ENCODE measurements around the gene ADAT3. TPM values are rescaled to one million over a fixed set of nuclear protein-coding genes. Genes with fewer than 3 reads are reported as not detected.
A peak's percentile ranks its signal among the peaks of the same experiment; 100 is the strongest.

The ADAT3 gene
- total RNA-seq, result 2.4 and 3.1 TPM in 2 replicates

GRCh38 chr19:1905110-1905862, at the start of gene ADAT3, which contains the start of gene SCAMP4:
Gene ADAT3 (plus strand): TSS chr19:1905399. CDS start chr19:1912048, 6,649 bp downstream.
Gene SCAMP4 (plus strand): TSS chr19:1905399. CDS start chr19:1915020, 9,621 bp downstream.
- peak; percentile 95 for DNase-seq (ENCODE audit: low read depth, low spot score)

- no peak for DNase-seq (ENCODE audit: low read depth, low spot score)
These were observed 49.4 kb upstream of the ADAT3 start for GRCh38 chr19:1855828-1856255.

GRCh38 chr19:1856345-1856697, 48.9 kb upstream of the ADAT3 start:
- DNase-seq (ENCODE audit: low read depth, low spot score), result no peak

GRCh38 chr19:1856698-1857603, 48.2 kb upstream of the ADAT3 start:
- no peak for DNase-seq (ENCODE audit: low read depth, low spot score)

- DNase-seq (ENCODE audit: low read depth, low spot score), result no peak
These were observed 47.4 kb upstream of the ADAT3 start for GRCh38 chr19:1857648-1858326.

- DNase-seq (ENCODE audit: low read depth, low spot score), result no peak
These were observed 46.7 kb upstream of the ADAT3 start for GRCh38 chr19:1858412-1859081.

GRCh38 chr19:1859331-1859781, 45.8 kb upstream of the ADAT3 start:
- DNase-seq (ENCODE audit: low read depth, low spot score), result no peak

GRCh38 chr19:1860042-1860775, 45.0 kb upstream of the ADAT3 start:
- DNase-seq (ENCODE audit: low read depth, low spot score), result no peak

GRCh38 chr19:1860821-1861598, 44.2 kb upstream of the ADAT3 start:
- no peak for DNase-seq (ENCODE audit: low read depth, low spot score)

GRCh38 chr19:1861599-1862031, 43.6 kb upstream of the ADAT3 start:
- no peak for DNase-seq (ENCODE audit: low read depth, low spot score)

- no peak for DNase-seq (ENCODE audit: low read depth, low spot score)
These were observed 43.2 kb upstream of the ADAT3 start for GRCh38 chr19:1862068-1862423.

- no peak for DNase-seq (ENCODE audit: low read depth, low spot score)
These were observed 42.5 kb upstream of the ADAT3 start for GRCh38 chr19:1862424-1863327.

GRCh38 chr19:1863328-1863637, 41.9 kb upstream of the ADAT3 start, which contains the start of gene KLF16:
Gene KLF16 (minus strand): TSS chr19:1863579. CDS start chr19:1863497, 82 bp downstream.
- DNase-seq (ENCODE audit: low read depth, low spot score), result no peak

GRCh38 chr19:1863638-1864479, 41.3 kb upstream of the ADAT3 start:
- DNase-seq (ENCODE audit: low read depth, low spot score), result no peak

- no peak for DNase-seq (ENCODE audit: low read depth, low spot score)
These were observed 40.6 kb upstream of the ADAT3 start for GRCh38 chr19:1864480-1865171.

- DNase-seq (ENCODE audit: low read depth, low spot score), result no peak
These were observed 39.8 kb upstream of the ADAT3 start for GRCh38 chr19:1865172-1866010.

Measured in pulmonary artery endothelial cell (primary cell).